Activated naive CD4-positive, alpha-beta T cell treated with anti-CD3 and anti-CD28 coated beads for 36 hours (primary cell): Measurements from ENCODE around the gene OXSR1. TPM values are rescaled to one million over a fixed set of nuclear protein-coding genes. Genes with fewer than 3 reads are reported as not detected.

Experiments used
- CTCF ChIA-PET: fragments of 350-600 bp; sonication (Branson Sonifier 250); formaldehyde crosslinking; loops from one replicate; lab custom pipeline; 2021; ENCODE audit warnings: antibody characterized with exemption; lab: Charles Lee
- DNase-seq: peaks from one replicate; pipeline ENCODE4 v3.0.0-alpha.2; 2020
- H3K27ac Mint-ChIP-seq: one replicate; pipeline ENCODE4 v1.8.0; 2021; ENCODE audit warnings: mild to moderate bottlenecking, mixed read lengths
- H3K27me3 Mint-ChIP-seq: one replicate; pipeline ENCODE4 v1.8.0; 2021; ENCODE audit warnings: low read depth, mixed read lengths
- H3K36me3 Mint-ChIP-seq: one replicate; pipeline ENCODE4 v1.8.0; 2021; ENCODE audit warnings: low read depth, mixed read lengths
- H3K4me1 Mint-ChIP-seq: one replicate; pipeline ENCODE4 v1.8.0; 2021; ENCODE audit warnings: low read depth, mixed read lengths
- H3K4me3 Mint-ChIP-seq: one replicate; pipeline ENCODE4 v1.8.0; 2021; ENCODE audit warnings: mild to moderate bottlenecking, moderate library complexity, mixed read lengths
- H3K9me3 Mint-ChIP-seq: one replicate; pipeline ENCODE4 v1.8.0; 2021; ENCODE audit warnings: mixed read lengths
- intact Hi-C: fragments of 100-400 bp; cut with micrococcal nuclease; formaldehyde crosslinking; loops from one replicate; pipeline ENCODE4 v1.15.1; 2023
- total RNA-seq, 2 experiments: library from RNA; stranded (reverse); gene quantifications; one replicate each; pipeline ENCODE4 v1.2.3, GENCODE V29; 2021

The OXSR1 gene
- total RNA-seq, 2 experiments from 2014 or later: 33.8 to 35.0 TPM

GRCh38 chr3:38121451-38121831, 43.9 kb upstream of the OXSR1 start:
- H3K4me3 Mint-ChIP-seq: no peak overlapping the region
- H3K27me3 Mint-ChIP-seq: no peaks in the 10 kb centered on the region
- no peak overlapping the region for H3K27ac Mint-ChIP-seq
- peaks cover 4% of the 10 kb centered on the region for H3K4me1 Mint-ChIP-seq
- no peaks in the 10 kb centered on the region for H3K9me3 Mint-ChIP-seq
- DNase-seq: no peak
- CTCF ChIA-PET: no interaction called here
- intact Hi-C loops: no loop called here
- H3K36me3 Mint-ChIP-seq: peaks cover 16% of the 10 kb centered on the region

- no peaks in the 10 kb centered on the region for H3K27me3 Mint-ChIP-seq
- CTCF ChIA-PET: no interaction called here
- no peak overlapping the region for H3K4me3 Mint-ChIP-seq
These were observed 43.4 kb upstream of the OXSR1 start for GRCh38 chr3:38121832-38122461.

GRCh38 chr3:38122712-38123290, 42.5 kb upstream of the OXSR1 start:
- Mint-ChIP-seq H3K36me3 (peaks cover 20% of the 10 kb centered on the region), H3K27me3 (no peaks in the 10 kb centered on the region)
- intact Hi-C loops: no loop called here

More at GRCh38 chr3:38121832-38122461, 43.4 kb upstream of the OXSR1 start:
- Mint-ChIP-seq H3K9me3 (no peaks in the 10 kb centered on the region), H3K27ac (no peak overlapping the region), H3K4me1 (peaks cover 4% of the 10 kb centered on the region), H3K36me3 (peaks cover 16% of the 10 kb centered on the region)
- no peak for DNase-seq
- intact Hi-C loops: no loop called here

GRCh38 chr3:38124324-38125122, 40.8 kb upstream of the OXSR1 start:
- DNase-seq: no peak
- intact Hi-C loops: no loop called here
- Mint-ChIP-seq H3K4me3 (no peak overlapping the region), H3K27me3 (no peaks in the 10 kb centered on the region), H3K36me3 (peaks cover 22% of the 10 kb centered on the region), H3K9me3 (no peaks in the 10 kb centered on the region), H3K27ac (no peak overlapping the region), H3K4me1 (no peaks in the 10 kb centered on the region)
- CTCF ChIA-PET: no interaction called here

More at GRCh38 chr3:38122712-38123290, 42.5 kb upstream of the OXSR1 start:
- DNase-seq: no peak
- Mint-ChIP-seq H3K4me3 (no peak overlapping the region), H3K9me3 (no peaks in the 10 kb centered on the region), H3K4me1 (peaks cover 4% of the 10 kb centered on the region), H3K27ac (no peak overlapping the region)
- CTCF ChIA-PET: no interaction called here

- Mint-ChIP-seq H3K36me3 (peaks cover 28% of the 10 kb centered on the region), H3K27ac (no peak overlapping the region), H3K27me3 (no peaks in the 10 kb centered on the region), H3K4me3 (no peak overlapping the region), H3K4me1 (no peaks in the 10 kb centered on the region), H3K9me3 (no peaks in the 10 kb centered on the region)
- intact Hi-C loops: no loop called here
- DNase-seq: no peak
- CTCF ChIA-PET: no interaction called here
These were observed 39.8 kb upstream of the OXSR1 start for GRCh38 chr3:38125305-38126120.

GRCh38 chr3:38126121-38126892, 39.0 kb upstream of the OXSR1 start:
- intact Hi-C loops: no loop called here
- H3K36me3 Mint-ChIP-seq: peaks cover 26% of the 10 kb centered on the region
- H3K4me1 Mint-ChIP-seq: no peaks in the 10 kb centered on the region
- no peaks in the 10 kb centered on the region for H3K27me3 Mint-ChIP-seq
- no peak for DNase-seq
- no peaks in the 10 kb centered on the region for H3K9me3 Mint-ChIP-seq
- H3K27ac Mint-ChIP-seq: no peak overlapping the region
- H3K4me3 Mint-ChIP-seq: no peak overlapping the region
- CTCF ChIA-PET: interaction anchor here (0.6 kb wide), 1 partner anchor 59 kb away, joined by 3 read pairs; no protein-coding TSS in a partner anchor

- peaks cover 28% of the 10 kb centered on the region for H3K36me3 Mint-ChIP-seq
- CTCF ChIA-PET: no interaction called here
- no peaks in the 10 kb centered on the region for H3K9me3 Mint-ChIP-seq
- peaks cover 1% of the 10 kb centered on the region for H3K4me1 Mint-ChIP-seq
- H3K27ac Mint-ChIP-seq: no peak overlapping the region
- intact Hi-C loops: no loop called here
- no peak overlapping the region for H3K4me3 Mint-ChIP-seq
- DNase-seq: no peak
- no peaks in the 10 kb centered on the region for H3K27me3 Mint-ChIP-seq
These were observed 37.6 kb upstream of the OXSR1 start for GRCh38 chr3:38127611-38128302.

GRCh38 chr3:38128303-38128655, 37.1 kb upstream of the OXSR1 start:
- CTCF ChIA-PET: interaction anchor here (0.8 kb wide), 1 partner anchor 11 kb away, joined by 3 read pairs; no protein-coding TSS in a partner anchor
- peaks cover 24% of the 10 kb centered on the region for H3K36me3 Mint-ChIP-seq

GRCh38 chr3:38129058-38129457, 36.3 kb upstream of the OXSR1 start:
- Mint-ChIP-seq H3K27ac (no peak overlapping the region), H3K4me3 (no peak overlapping the region), H3K4me1 (peaks cover 7% of the 10 kb centered on the region), H3K9me3 (no peaks in the 10 kb centered on the region), H3K27me3 (no peaks in the 10 kb centered on the region), H3K36me3 (peaks cover 25% of the 10 kb centered on the region)
- intact Hi-C loops: no loop called here
- no peak for DNase-seq
- CTCF ChIA-PET: interaction anchor here (0.8 to 1.4 kb wide), 2 partner anchors 10 to 11 kb away, joined by 3 to 5 read pairs; no protein-coding TSS in a partner anchor

More at GRCh38 chr3:38128303-38128655, 37.1 kb upstream of the OXSR1 start:
- Mint-ChIP-seq H3K4me1 (peaks cover 6% of the 10 kb centered on the region), H3K9me3 (no peaks in the 10 kb centered on the region), H3K27me3 (no peaks in the 10 kb centered on the region), H3K27ac (no peak overlapping the region), H3K4me3 (no peak overlapping the region)
- intact Hi-C loops: no loop called here
- DNase-seq: no peak

GRCh38 chr3:38130631-38131065, 34.7 kb upstream of the OXSR1 start:
- Mint-ChIP-seq H3K9me3 (no peaks in the 10 kb centered on the region), H3K36me3 (peaks cover 30% of the 10 kb centered on the region), H3K27me3 (no peaks in the 10 kb centered on the region), H3K4me3 (no peak overlapping the region), H3K4me1 (peaks cover 21% of the 10 kb centered on the region), H3K27ac (no peak overlapping the region)
- intact Hi-C loops: no loop called here
- no peak for DNase-seq
- CTCF ChIA-PET: interaction anchor here (0.9 kb wide), 1 partner anchor 34 kb away, joined by 3 read pairs; no protein-coding TSS in a partner anchor
